Measurements from ENCODE around the gene HDGFL3.

HDGFL3 gene

GRCh38 chr15:83127547-83128150 lies 80.0 kb downstream of the HDGFL3 start:
- no peak for DNase-seq (ENCODE audit: low read depth)

DNA sequence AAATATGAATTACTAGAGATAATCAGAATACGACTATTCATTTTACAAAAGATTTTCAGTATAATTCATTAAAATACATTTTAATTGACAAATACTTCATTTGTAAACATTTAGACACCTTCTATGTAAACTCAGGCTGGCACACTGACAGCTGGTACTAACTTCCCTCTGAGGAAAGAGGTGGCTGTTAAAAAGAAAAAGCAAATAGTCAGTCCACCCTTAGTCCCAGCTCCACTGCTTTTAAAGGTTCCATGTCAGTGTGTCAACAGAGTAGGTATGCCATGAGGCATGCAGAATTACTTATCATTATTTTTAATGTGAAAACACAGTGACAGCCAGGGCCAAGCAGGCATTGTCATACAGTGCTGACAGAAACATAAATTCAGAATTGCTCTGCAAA lies 84.1 kb downstream of the HDGFL3 start:
- DNase-seq (ENCODE audit: low read depth): no peak

DNA sequence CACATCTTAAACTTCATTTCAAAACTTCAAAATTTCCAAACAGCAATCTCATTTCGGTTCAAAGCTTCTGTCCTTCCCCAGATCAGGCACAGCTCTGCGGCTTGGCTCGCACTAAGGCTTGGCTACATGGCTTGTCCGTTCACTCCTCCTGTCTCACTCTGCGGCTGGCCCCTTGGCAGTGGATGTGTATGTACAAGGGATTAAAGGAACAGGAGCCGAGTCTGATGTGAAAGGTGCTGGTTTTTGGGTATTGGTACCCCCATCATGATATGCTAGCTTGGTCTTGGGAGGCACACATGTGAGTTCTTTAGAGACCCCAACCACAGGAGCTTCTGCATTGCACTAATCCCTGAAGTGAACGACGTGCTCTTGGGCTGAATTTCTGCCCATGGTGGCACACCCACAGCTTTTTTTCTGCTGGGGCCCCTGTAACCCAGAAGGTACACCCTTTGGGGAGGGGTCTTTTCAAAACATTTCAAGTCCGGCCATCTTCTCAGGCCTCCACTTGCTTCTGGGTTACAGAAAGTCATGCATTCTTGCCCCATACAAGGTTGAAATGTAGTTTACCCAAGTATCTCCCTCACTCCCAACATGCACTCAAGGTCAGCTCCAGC lies 87.5 kb downstream of the HDGFL3 start:
- DNase-seq (ENCODE audit: low read depth): no peak

DNA sequence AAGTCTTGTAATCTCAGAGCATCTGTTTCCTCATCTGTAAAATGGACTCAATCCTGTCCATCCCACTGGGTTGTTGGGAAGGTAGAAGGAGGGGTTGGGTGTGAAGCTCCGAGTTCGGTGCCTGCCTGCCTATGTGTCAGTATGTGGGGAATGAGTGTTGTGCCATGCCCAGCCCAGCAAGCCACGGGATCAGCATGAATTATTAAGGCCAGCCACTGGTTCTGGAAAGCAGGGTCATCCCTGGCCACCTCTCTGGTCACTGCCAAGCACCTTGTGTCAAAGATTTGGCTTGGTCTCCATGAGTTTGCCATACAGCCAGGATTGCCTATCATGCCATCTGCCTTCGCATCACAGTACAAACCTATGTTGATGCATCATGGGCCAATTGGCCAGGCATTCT lies 88.7 kb downstream of the HDGFL3 start:
- no peak for DNase-seq (ENCODE audit: low read depth)

GRCh38 chr15:83118291-83118827 lies 89.3 kb downstream of the HDGFL3 start:
- DNase-seq (ENCODE audit: low read depth): no peak

- no peak for DNase-seq (ENCODE audit: low read depth)
These were observed 91.6 kb downstream of the HDGFL3 start for GRCh38 chr15:83115831-83116565.

- no peak for DNase-seq (ENCODE audit: low read depth)
These were observed 92.2 kb downstream of the HDGFL3 start for GRCh38 chr15:83115410-83115809.

DNA sequence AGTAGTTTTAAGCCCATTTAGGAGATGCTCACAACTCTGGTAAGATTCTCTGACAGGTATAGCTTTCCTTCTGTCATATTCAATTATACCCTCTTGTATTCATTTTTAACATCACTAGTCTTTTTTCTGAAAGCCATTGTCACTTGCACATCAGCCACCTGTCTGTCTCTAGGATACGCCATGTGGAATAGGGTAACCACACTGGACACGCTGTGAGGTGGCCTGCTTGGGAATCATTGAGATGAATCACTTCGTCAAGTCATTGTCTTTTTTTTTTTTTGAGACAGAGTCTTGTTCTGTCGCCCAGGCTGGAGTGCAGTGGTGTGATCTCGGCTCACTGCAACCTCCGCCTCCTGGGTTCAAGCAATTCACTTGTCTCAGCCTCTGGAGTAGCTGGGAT lies 92.8 kb downstream of the HDGFL3 start:
- no peak for DNase-seq (ENCODE audit: low read depth)

DNA sequence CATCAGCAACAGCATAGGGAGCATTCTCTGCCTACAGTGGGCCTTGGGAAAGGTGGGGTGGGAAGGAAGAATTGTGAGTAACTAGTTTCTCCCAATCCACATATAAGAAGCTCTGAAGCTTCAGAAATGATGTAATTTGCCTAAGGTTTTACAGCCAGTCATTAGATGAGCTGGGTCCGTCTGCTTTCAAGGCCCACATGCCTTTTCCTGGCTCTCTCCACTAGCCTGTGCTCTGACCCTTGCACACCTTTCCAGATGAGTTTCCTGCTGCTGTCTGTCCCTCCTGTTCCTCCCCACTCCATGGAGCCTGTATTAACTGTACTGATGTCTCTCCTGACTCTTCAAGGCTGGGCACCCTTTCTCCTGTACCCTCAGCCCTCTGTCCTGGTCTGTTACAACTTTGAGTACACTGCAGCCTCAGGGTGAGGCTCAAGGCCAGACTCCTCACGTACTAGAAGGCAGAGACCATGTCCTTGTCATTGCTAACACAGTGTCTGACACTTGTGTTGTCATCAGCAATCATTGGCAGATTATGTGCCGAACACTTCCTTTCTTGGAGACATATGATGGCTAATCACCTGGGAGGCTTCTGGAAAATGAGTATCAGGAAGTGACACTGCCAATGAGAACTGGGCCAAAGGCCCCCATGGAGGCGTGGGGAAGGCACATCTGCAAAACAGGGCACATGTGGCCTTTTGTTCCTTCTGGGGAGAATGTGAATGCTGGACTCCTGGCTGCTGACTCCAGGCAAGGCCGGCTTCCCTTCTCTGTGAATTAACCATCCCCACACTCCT lies 93.5 kb downstream of the HDGFL3 start:
- DNase-seq (ENCODE audit: low read depth): no peak

- no peak for DNase-seq (ENCODE audit: low read depth)
These were observed 94.7 kb downstream of the HDGFL3 start for GRCh38 chr15:83112956-83113299.

DNA sequence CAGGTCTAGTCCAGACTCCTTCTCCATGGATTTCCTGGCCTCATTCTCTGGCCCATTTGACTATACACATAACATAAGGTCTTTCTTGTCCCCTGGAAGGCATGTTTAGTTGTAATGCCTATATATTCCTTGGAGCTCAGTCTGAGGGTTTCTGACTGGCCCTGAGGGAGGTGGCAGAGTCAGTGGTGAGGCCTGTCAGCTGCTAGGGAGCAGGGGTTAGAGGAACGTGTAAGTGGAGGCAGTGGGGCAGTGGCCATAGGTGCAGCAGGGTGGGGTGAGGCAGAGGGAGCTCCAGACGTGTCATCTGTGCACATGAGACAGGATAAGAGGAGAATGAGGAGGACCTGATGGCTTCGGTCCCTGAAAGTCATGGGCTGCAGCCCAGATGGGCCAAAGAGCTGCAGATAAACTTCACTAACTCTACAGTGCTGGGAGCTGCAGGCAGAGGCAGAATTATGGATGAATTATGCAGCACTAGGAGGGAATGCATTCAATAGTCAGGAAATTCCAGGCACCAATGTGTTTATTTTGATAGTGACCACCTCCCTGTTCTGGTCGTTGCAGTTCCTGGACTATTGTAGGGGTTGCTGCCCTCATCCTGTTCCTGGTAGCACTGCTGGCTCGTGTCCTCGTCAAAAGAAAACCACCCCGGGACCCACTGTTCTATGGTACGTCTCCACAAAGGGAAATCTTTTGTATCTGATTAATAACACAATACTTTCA lies 95.2 kb downstream of the HDGFL3 start:
- DNase-seq (ENCODE audit: low read depth): peak; percentile 97

GRCh38 chr15:83111149-83111548 lies 96.5 kb downstream of the HDGFL3 start:
- no peak for DNase-seq (ENCODE audit: low read depth)

- no peak for DNase-seq (ENCODE audit: low read depth)
These were observed 97.2 kb downstream of the HDGFL3 start for GRCh38 chr15:83110381-83110780.

DNA sequence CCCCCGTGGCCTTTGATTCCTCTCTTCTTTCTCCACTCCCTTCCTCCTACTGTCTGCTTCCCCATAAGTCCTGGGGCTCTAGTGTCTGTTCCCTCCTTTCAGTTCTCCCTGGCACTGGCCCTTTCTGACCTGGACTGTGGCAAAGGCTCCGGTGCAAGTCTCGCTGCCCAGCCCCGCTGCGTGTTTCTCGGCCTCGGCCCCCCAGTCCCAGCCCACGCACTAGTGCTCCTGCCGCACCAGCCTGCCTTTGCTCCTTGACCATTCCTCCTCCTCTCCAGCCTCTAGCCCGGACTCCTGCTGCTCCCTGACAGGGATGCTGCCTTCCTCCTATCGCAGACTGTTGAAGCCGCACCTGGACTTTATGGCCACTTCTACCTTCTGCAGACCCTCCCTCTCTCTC lies 98.1 kb downstream of the HDGFL3 start:
- DNase-seq (ENCODE audit: low read depth): no peak

GRCh38 chr15:83108266-83109219 lies 99.1 kb downstream of the HDGFL3 start:
- peak; percentile 59 for DNase-seq (ENCODE audit: low read depth)

GRCh38 chr15:83107841-83108181 lies 99.8 kb downstream of the HDGFL3 start:
- no peak for DNase-seq (ENCODE audit: low read depth)

- peak; percentile 14 for DNase-seq (ENCODE audit: low read depth)
These were observed 100.4 kb downstream of the HDGFL3 start, which contains the start of gene TM6SF1 for GRCh38 chr15:83106994-83107840. Gene TM6SF1, plus strand, starts transcription at chr15:83107645. Its CDS starts 36 bp downstream, at chr15:83107681.

DNA sequence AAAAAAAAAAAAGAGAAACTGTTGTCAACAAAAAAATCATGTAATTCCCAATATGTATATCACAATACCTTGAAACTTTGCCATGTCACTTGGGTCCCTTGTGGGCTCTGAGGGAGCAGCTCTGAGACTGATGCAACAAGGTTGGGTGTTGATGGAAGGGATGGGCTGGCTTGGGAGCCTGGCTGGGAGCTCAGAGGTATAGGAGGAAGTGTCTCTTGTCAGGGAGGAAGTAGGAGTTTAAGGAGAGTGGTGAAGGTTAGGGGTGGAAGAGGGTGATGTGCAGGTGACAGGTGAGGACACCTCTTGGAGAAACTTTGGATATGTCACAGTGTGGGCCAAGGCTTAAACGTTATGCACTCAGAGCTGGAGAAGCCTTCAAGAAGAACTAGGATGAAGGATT lies 102.2 kb downstream of the HDGFL3 start:
- no peak for DNase-seq (ENCODE audit: low read depth)

GRCh38 chr15:83104141-83104540 lies 103.5 kb downstream of the HDGFL3 start:
- DNase-seq (ENCODE audit: low read depth): no peak

DNA sequence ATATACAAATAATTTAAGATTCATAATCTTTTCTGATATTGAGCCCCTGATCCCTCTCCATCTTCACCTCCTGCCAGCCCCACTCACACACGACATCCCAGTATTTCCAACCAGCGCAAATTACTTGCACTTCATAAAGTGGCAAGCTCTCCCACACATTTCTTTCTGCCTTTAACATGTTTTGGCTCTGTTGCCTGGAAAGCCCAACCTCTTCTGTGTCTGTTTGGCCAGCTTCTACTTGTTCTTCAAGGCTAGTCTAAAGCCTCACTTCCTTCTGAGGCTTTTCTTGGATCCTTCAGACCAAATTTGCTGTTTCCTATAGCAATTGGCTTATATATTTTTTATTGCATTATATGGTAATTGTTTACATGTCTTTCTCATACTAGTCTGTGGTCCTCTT lies 105.3 kb downstream of the HDGFL3 start:
- DNase-seq (ENCODE audit: low read depth): no peak
